MM.1S (cell line): Measurements from ENCODE around the gene ZNF444.

ENCODE experiments used
- CTCF ChIP-seq: fragments of 300-600 bp; sonication (generic); IDR thresholded peaks from 2 replicates; pipeline ENCODE4 v1.5.1; 2016; ENCODE audit warnings: antibody characterized with exemption, low read length, mixed read lengths
- EZH2phosphoT487 ChIP-seq: fragments of 300-600 bp; sonication (generic); IDR thresholded peaks from 2 replicates; pipeline ENCODE4 v1.6.1; 2018; ENCODE audit warnings: antibody characterized with exemption, low read length

DNA sequence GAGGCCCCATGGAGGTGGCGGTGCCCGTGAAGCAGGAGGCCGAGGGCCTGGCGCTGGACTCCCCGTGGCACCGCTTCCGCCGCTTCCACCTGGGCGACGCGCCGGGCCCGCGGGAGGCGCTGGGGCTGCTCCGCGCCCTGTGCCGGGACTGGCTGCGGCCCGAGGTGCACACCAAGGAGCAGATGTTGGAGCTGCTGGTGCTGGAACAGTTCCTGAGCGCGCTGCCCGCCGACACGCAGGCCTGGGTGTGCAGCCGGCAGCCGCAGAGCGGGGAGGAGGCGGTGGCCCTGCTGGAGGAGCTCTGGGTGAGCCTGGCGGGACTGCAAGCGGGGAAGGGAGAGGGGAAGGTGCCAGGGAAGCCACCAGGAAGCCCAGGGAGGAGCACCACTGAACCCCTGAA lies 5.8 kb downstream of the ZNF444 start:
- TF ChIP-seq CTCF (no peak), EZH2phosphoT487 (no peak)
